MCF 10A (cell line): ENCODE results near the gene NEURL4. TPM values are rescaled to one million over a fixed set of nuclear protein-coding genes. Genes with fewer than 3 reads are reported as not detected.
"Not testable (repeated sequence)": the region's sequence is repeated elsewhere in the genome, so short reads cannot be mapped to it uniquely, and the experiment has no call there.

ENCODE experiments used
- BruUV-seq: library from RNA; stranded (reverse); fragments of 400-500 nt; replicated peaks from 2 replicates; lab custom pipeline; 2021; lab: Mats Ljungman, UMichigan
- CTCF ChIA-PET: fragments of 300-600 bp; sonication (Branson Sonifier 250); formaldehyde crosslinking; extraction: SDS; loops from one replicate; lab custom pipeline; 2021; ENCODE audit warnings: antibody characterized with exemption, inconsistent platforms; lab: Yijun Ruan, JAX
- POLR2A ChIA-PET: fragments of 300-600, 350-650 bp; sonication (Branson Sonifier 250); formaldehyde crosslinking; extraction: SDS; loops from one replicate; lab custom pipeline; 2020; ENCODE audit warnings: antibody characterized with exemption, inconsistent platforms; lab: Yijun Ruan, JAX
- DNase-seq: peaks from one replicate; pipeline ENCODE4 v3.0.0-alpha.2; 2018; ENCODE audit not compliant: unreplicated experiment
- H3K27ac Mint-ChIP-seq: one replicate; pipeline ENCODE4 v1.8.0; 2022; ENCODE audit warnings: mild to moderate bottlenecking, low read depth, mixed read lengths; ENCODE audit not compliant: unreplicated experiment
- H3K27me3 Mint-ChIP-seq: one replicate; pipeline ENCODE4 v1.8.0; 2022; ENCODE audit warnings: mixed read lengths; ENCODE audit not compliant: insufficient read depth, unreplicated experiment
- H3K36me3 Mint-ChIP-seq: one replicate; pipeline ENCODE4 v1.8.0; 2022; ENCODE audit warnings: mild to moderate bottlenecking, moderate library complexity, mixed read lengths; ENCODE audit not compliant: insufficient read depth, unreplicated experiment
- H3K4me1 Mint-ChIP-seq: one replicate; pipeline ENCODE4 v1.8.0; 2022; ENCODE audit warnings: mixed read lengths; ENCODE audit not compliant: insufficient read depth, unreplicated experiment
- H3K4me3 Mint-ChIP-seq: one replicate; pipeline ENCODE4 v1.8.0; 2022; ENCODE audit warnings: mild to moderate bottlenecking, moderate library complexity, mixed read lengths; ENCODE audit not compliant: unreplicated experiment
- H3K9me3 Mint-ChIP-seq: one replicate; pipeline ENCODE4 v1.8.0; 2022; ENCODE audit warnings: mixed read lengths; ENCODE audit not compliant: unreplicated experiment
- CTCF ChIP-seq: fragments of 200-600 bp; IDR thresholded peaks from one replicate; pipeline ENCODE4 v1.8.0; 2022; ENCODE audit warnings: antibody characterized with exemption, mild to moderate bottlenecking; ENCODE audit not compliant: unreplicated experiment
- intact Hi-C: fragments of 100-400 bp; cut with micrococcal nuclease; formaldehyde crosslinking; loops from 2 replicates; pipeline ENCODE4 v1.14.1; 2022
- total RNA-seq: library from RNA; stranded (reverse); gene quantifications from 2 replicates; pipeline ENCODE4 v1.2.3, GENCODE V29; 2022

The NEURL4 gene
- total RNA-seq, 1 experiment from 2014 or later = 39.3 TPM

- no peak overlapping the region for H3K27ac Mint-ChIP-seq
These were observed 14.1 kb upstream of the NEURL4 start for GRCh38 chr17:7343250-7343649.

GRCh38 chr17:7341842-7342241, 12.7 kb upstream of the NEURL4 start:
- no peaks in the 10 kb centered on the region for H3K9me3 Mint-ChIP-seq

More at GRCh38 chr17:7343250-7343649, 14.1 kb upstream of the NEURL4 start:
- intact Hi-C loops = no loop called here
- ChIA-PET POLR2A (interaction anchor here (1.1 to 2.5 kb wide), 3 partner anchors 13 to 140 kb away, joined by 3 to 16 read pairs (median 3); partner anchors contain the start of gene NEURL4), CTCF (interaction anchor here (0.8 to 1.7 kb wide), 2 partner anchors 9 to 35 kb away, joined by 3 to 5 read pairs; no protein-coding TSS in a partner anchor)
- Mint-ChIP-seq H3K36me3 (peaks cover 8% of the 10 kb centered on the region), H3K9me3 (no peaks in the 10 kb centered on the region), H3K27me3 (peaks cover 12% of the 10 kb centered on the region), H3K4me1 (no peaks in the 10 kb centered on the region), H3K4me3 (no peak overlapping the region)
- no peak for DNase-seq
- TF ChIP-seq CTCF = no peak
- BruUV-seq = no TSS peak

GRCh38 chr17:7340179-7340578, 11.0 kb upstream of the NEURL4 start:
- Mint-ChIP-seq H3K27me3 (peaks cover 12% of the 10 kb centered on the region), H3K9me3 (no peaks in the 10 kb centered on the region), H3K27ac (no peak overlapping the region), H3K4me1 (no peaks in the 10 kb centered on the region), H3K4me3 (no peak overlapping the region), H3K36me3 (no peaks in the 10 kb centered on the region)
- BruUV-seq = no TSS peak
- ChIA-PET POLR2A (interaction anchor here (1.1 to 2.1 kb wide), 2 partner anchors 10 kb away, joined by 3 to 9 read pairs; partner anchors contain the start of gene NEURL4), CTCF (interaction anchor here (0.6 kb wide), 1 partner anchor 176 kb away, joined by 3 read pairs; no protein-coding TSS in a partner anchor)
- intact Hi-C loops = no loop called here
- DNase-seq = no peak
- TF ChIP-seq CTCF = no peak

More at GRCh38 chr17:7341842-7342241, 12.7 kb upstream of the NEURL4 start:
- TF ChIP-seq CTCF = no peak
- CTCF ChIA-PET = interaction anchor here (0.6 to 1.1 kb wide), 2 partner anchors 12 to 1970 kb away, joined by 3 to 4 read pairs; no protein-coding TSS in a partner anchor
- H3K4me3 Mint-ChIP-seq = no peak overlapping the region
- H3K4me1 Mint-ChIP-seq = no peaks in the 10 kb centered on the region
- peaks cover 4% of the 10 kb centered on the region for H3K36me3 Mint-ChIP-seq
- DNase-seq = no peak
- POLR2A ChIA-PET = interaction anchor here (1.2 to 2.5 kb wide), 2 partner anchors 12 to 26 kb away, joined by 3 to 16 read pairs; partner anchors contain the start of gene NEURL4
- no peak overlapping the region for H3K27ac Mint-ChIP-seq
- intact Hi-C loops = no loop called here
- BruUV-seq = no TSS peak
- peaks cover 12% of the 10 kb centered on the region for H3K27me3 Mint-ChIP-seq

- intact Hi-C loops, H3K27ac Mint-ChIP-seq, BruUV-seq, H3K36me3 Mint-ChIP-seq, H3K9me3 Mint-ChIP-seq, DNase-seq, H3K4me3 Mint-ChIP-seq, H3K4me1 Mint-ChIP-seq: not testable (repeated sequence)
- CTCF ChIA-PET = interaction anchor here (0.6 to 1.6 kb wide), 4 partner anchors 8 to 247 kb away, joined by 3 to 4 read pairs (median 4); no protein-coding TSS in a partner anchor
- POLR2A ChIA-PET = interaction anchor here (0.6 to 2.0 kb wide), 5 partner anchors 11 to 1146 kb away, joined by 3 to 5 read pairs (median 4); partner anchors contain the start of gene GPS2
- H3K27me3 Mint-ChIP-seq = peaks cover 12% of the 10 kb centered on the region
These were observed 8.5 kb upstream of the NEURL4 start for GRCh38 chr17:7337600-7337999.
